IPS-15b (cell line): ENCODE results near the gene CHAD.

Source experiments
- H3K27me3 ChIP-seq: one replicate; pipeline ENCODE4 v1.6.1; 2013; ENCODE audit warnings: low read length; ENCODE audit not compliant: control insufficient read depth, insufficient read depth
- H3K36me3 ChIP-seq: one replicate; pipeline ENCODE4 v1.6.1; 2013; ENCODE audit warnings: low read length; ENCODE audit not compliant: control insufficient read depth, insufficient read depth
- H3K4me1 ChIP-seq: one replicate; pipeline ENCODE4 v1.6.1; 2013; ENCODE audit warnings: mild to moderate bottlenecking, low read length; ENCODE audit not compliant: control insufficient read depth, insufficient read depth
- H3K4me3 ChIP-seq: one replicate; pipeline ENCODE4 v1.5.1; 2013; ENCODE audit warnings: low read depth, low read length
- H3K9ac ChIP-seq: one replicate; pipeline ENCODE4 v1.6.1; 2013; ENCODE audit warnings: low read depth, mild to moderate bottlenecking, low read length
- H3K9me3 ChIP-seq: one replicate; pipeline ENCODE4 v1.6.1; 2013; ENCODE audit warnings: mild to moderate bottlenecking, low read length; ENCODE audit not compliant: control insufficient read depth, insufficient read depth

CHAD gene

DNA sequence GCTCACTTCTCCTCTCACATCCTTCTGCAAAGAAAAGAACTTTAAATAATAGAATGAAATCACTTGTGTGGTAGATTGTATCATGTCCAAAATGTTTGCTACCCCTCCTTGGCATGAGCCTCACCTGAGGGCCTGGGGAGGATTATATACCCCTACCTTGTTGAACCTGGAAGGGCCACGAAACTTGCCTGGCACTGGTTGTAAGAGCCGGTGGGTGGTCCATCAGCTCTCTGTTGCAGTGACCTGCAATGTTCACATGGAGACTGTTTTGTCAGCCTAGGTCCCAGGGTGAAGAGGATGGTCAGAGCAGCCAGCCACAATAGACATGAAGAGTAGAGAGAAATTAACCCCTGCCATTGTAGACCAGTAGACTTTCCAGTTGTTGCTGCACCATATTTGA lies 20.2 kb upstream of the CHAD start:
- H3K4me3 ChIP-seq, result no peak overlapping the region
- H3K4me1 ChIP-seq, result no peaks in the 10 kb centered on the region
- peaks cover 5% of the 10 kb centered on the region for H3K36me3 ChIP-seq
- H3K9me3 ChIP-seq, result no peaks in the 10 kb centered on the region
- H3K27me3 ChIP-seq, result no peaks in the 10 kb centered on the region
- H3K9ac ChIP-seq, result no peak overlapping the region

DNA sequence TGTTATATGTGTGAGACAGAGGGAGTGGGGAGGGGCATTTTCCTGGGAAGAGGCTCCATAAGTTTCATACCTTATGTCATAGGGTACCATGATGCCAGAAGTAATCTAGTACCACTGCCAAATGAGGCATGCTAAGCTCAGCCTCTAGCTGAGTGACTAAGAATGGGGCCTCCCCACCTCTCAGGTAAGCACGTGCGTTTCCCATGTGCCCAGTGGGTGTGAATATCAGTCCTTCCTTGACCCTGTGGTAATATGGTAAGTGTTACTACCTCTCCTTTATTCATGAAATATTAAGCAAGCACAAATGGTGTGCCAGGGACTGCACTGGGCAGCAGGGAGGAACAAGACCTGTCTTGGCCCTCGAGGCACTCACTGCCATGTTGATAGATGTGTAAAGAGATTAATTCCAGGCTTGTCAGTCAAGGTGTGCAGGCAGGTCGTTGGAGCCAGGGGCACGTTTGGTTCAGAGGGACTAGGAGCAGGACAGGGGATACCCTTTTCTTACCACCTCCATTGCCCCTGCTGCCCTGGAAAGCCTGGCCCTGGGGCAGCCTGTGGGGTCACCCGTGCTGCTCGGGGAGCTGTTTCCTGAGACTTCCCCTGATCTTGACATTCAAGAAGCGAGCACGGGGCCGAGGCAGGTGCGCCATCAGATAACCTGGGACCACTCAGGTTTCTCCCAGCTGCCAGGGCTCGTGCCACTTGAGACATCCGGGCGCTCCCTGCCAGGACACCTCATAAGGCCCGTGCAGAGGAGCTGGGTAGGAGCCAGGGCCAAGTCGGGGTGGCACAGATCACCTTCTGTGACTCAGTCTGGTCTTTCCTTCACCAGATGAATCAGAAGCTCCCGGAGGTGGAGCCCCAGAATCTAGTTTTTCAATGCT lies 18.8 kb upstream of the CHAD start:
- no peaks in the 10 kb centered on the region for H3K4me1 ChIP-seq
- no peaks in the 10 kb centered on the region for H3K27me3 ChIP-seq
- H3K4me3 ChIP-seq, result no peak overlapping the region
- H3K9ac ChIP-seq, result no peak overlapping the region
- peaks cover 5% of the 10 kb centered on the region for H3K36me3 ChIP-seq
- no peaks in the 10 kb centered on the region for H3K9me3 ChIP-seq

DNA sequence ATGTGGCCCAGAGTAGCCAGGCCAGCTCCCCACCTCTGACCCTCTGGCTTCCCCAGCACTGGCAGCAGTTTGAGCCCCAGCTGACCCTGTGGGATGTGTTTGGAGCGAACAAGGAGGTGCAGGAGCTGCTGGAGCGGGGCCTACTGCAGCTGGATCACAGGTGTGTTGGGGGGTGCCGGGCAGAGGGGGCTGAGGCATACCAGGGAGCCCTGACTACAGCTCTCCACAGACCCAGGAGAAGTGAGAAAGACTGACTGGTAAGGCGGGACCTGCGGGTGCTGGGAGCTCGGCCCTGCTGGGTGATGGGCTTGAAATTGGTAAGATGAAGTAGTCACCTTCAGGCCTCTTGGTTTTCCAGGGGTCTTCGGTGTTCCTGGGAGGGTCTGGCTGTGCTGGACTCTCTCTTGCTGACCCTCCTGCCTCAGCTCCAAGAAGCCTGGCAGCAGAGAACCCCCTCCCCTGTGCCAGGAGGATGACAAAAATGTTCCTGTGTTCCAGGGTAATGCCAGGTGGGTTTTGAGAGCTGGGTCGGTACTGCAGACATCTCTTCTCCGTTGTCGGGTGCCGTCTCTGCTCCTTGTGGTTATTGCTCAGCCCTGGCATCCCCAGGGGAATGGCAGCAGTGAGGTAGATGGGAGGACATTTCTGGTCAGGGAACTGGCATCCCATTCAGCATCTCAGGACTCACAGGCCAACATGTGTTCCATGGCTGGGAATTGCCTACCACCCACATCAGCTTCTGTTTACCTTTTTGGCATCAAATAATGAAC lies 15.9 kb upstream of the CHAD start:
- no peaks in the 10 kb centered on the region for H3K4me1 ChIP-seq
- H3K36me3 ChIP-seq, result peaks cover 5% of the 10 kb centered on the region
- no peaks in the 10 kb centered on the region for H3K9me3 ChIP-seq
- H3K9ac ChIP-seq, result no peak overlapping the region
- H3K4me3 ChIP-seq, result no peak overlapping the region
- no peaks in the 10 kb centered on the region for H3K27me3 ChIP-seq

DNA sequence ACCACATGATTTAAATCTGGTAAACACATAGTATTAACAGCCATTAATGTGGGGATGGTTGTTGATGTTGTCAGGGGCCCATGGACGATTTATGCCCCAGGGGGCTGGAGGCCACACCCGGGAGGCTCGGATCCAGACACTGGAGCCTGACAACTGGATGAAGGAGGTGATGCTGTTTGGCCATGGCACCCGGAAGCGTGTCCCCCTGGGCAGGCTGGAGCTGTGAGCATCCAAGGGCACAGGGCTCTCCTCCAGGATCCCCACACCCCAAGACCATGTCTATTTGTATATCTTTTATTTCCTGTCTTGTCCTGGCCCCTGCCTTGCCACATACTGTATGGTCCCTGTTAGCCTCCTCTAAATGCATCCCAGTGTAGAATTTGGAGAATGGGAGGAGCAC lies 14.6 kb upstream of the CHAD start:
- no peaks in the 10 kb centered on the region for H3K27me3 ChIP-seq
- H3K9ac ChIP-seq, result no peak overlapping the region
- no peaks in the 10 kb centered on the region for H3K4me1 ChIP-seq
- H3K36me3 ChIP-seq, result peaks cover 5% of the 10 kb centered on the region
- H3K9me3 ChIP-seq, result no peaks in the 10 kb centered on the region
- no peak overlapping the region for H3K4me3 ChIP-seq

DNA sequence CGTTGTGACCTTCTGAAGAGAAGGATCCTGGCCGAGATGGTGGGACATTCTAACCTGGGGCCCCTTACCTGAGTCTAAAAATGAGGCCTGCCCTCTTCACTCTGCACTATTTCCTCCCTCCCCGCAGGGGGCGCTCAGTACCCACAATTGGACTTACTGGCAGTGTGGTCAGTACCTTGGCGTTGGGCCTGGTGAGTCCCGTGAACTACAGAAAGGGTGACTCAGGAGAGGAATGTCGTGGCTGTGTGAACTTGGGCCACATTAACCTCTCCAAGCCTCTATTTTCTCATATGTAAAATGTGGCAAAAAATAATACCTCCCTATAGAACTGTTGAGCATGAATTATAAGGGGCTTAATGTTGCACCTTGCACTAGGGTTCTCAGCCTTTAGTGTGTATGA lies 13.8 kb upstream of the CHAD start:
- Histone ChIP-seq H3K9me3 (no peaks in the 10 kb centered on the region), H3K27me3 (peaks cover 3% of the 10 kb centered on the region), H3K4me1 (no peaks in the 10 kb centered on the region), H3K36me3 (peaks cover 5% of the 10 kb centered on the region), H3K4me3 (no peak overlapping the region), H3K9ac (no peak overlapping the region)

DNA sequence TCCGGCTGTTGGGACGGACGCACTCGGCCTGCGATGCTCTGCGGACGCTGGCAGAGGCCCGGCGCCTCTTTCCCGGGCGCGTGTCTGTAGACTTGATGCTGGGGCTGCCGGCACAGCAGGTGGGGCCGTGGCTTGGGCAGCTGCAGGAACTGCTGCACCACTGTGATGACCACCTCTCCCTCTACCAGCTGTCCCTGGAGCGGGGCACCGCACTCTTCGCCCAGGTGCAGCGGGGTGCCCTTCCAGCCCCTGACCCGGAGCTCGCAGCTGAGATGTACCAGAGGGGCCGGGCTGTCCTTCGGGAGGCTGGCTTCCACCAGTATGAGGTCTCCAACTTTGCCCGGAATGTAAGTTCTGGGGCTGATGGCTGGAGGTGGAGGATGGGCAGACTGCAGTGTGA lies 13.4 kb upstream of the CHAD start:
- Histone ChIP-seq H3K4me1 (no peaks in the 10 kb centered on the region), H3K27me3 (peaks cover 3% of the 10 kb centered on the region), H3K36me3 (peaks cover 5% of the 10 kb centered on the region), H3K9ac (no peak overlapping the region), H3K4me3 (no peak overlapping the region), H3K9me3 (no peaks in the 10 kb centered on the region)

DNA sequence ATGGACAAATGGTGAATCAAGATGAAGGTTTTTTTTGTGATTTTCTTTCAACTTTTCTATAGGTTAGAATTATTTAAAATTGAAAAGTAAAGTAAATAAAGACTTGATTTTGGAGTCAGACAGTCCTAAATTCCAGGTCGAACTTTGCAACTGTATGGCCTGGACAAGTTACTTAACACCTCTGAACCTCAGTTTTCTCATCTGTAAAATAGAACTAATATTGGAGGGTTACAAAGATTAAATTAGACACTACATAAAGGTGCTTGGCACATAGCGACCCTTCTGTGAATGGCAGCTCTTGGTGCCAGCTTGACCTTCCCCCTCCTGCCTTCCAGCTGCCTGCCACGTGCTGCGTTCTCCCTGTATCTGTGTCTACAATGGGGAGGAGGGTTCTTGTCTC lies 13.0 kb upstream of the CHAD start:
- H3K4me3 ChIP-seq, result no peak overlapping the region
- peaks cover 5% of the 10 kb centered on the region for H3K36me3 ChIP-seq
- H3K4me1 ChIP-seq, result no peaks in the 10 kb centered on the region
- peaks cover 4% of the 10 kb centered on the region for H3K27me3 ChIP-seq
- H3K9me3 ChIP-seq, result no peaks in the 10 kb centered on the region
- no peak overlapping the region for H3K9ac ChIP-seq

DNA sequence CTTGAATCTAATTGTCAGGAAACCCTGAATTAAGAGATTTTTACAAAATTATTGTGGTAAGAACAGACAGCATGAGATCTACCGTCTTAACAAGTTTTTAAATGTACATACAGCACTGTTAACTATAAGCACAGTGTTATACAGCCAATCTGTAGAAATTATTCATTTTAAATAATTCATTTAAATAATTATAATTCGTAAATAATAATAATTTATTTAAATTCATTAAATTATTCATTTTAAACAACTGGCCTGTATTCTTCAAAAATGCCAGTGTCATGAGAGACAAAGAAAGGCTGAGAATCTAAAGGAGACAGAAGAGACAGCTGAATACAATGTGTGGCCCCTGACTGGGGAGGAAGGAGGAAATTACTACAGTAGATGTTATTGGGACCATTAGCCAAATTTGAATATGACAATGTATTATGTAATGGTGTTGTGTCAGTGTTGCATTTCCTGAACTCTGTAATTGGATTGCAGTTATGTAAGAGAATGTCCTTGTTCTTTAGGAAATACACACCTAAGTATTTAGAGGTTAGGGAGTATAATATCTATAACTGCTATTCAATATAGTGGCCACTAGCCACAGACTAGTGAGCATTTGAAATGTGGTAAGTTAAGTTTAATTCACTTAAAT lies 12.3 kb upstream of the CHAD start:
- Histone ChIP-seq H3K9ac (no peak overlapping the region), H3K4me3 (no peak overlapping the region), H3K4me1 (no peaks in the 10 kb centered on the region), H3K9me3 (no peaks in the 10 kb centered on the region), H3K36me3 (peaks cover 5% of the 10 kb centered on the region), H3K27me3 (peaks cover 9% of the 10 kb centered on the region)

DNA sequence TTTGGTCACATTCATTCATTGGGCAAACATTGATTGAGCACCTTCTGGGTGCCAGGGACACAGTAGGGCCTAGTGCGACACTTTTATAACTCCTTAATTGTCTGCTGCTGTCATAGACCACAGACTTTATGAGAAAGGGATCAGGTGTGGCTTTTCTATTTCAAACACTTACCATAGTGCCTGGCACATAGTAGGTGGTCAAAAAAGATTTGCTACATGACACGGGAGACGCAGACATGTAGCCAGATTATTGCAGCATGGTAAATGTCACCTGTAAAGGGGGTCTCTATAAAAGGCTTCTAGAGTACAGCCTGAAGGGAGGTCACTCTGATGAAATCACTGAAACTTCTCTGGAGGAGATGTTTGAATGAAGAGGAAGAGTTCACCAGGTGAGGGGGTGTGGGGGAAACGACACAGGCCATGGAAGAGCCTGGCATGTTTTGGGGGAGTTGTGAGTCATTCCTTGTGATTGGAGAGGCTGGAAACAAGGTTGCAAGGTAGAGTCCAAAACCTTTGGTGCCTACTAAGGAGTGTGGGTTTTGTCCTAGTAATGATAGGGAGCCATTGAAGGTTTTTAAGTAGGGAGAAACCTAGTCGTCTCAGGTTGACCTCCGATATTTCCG lies 11.6 kb upstream of the CHAD start:
- H3K36me3 ChIP-seq, result peaks cover 5% of the 10 kb centered on the region
- H3K4me1 ChIP-seq, result no peaks in the 10 kb centered on the region
- no peak overlapping the region for H3K9ac ChIP-seq
- no peak overlapping the region for H3K4me3 ChIP-seq
- H3K27me3 ChIP-seq, result peaks cover 11% of the 10 kb centered on the region
- no peaks in the 10 kb centered on the region for H3K9me3 ChIP-seq

DNA sequence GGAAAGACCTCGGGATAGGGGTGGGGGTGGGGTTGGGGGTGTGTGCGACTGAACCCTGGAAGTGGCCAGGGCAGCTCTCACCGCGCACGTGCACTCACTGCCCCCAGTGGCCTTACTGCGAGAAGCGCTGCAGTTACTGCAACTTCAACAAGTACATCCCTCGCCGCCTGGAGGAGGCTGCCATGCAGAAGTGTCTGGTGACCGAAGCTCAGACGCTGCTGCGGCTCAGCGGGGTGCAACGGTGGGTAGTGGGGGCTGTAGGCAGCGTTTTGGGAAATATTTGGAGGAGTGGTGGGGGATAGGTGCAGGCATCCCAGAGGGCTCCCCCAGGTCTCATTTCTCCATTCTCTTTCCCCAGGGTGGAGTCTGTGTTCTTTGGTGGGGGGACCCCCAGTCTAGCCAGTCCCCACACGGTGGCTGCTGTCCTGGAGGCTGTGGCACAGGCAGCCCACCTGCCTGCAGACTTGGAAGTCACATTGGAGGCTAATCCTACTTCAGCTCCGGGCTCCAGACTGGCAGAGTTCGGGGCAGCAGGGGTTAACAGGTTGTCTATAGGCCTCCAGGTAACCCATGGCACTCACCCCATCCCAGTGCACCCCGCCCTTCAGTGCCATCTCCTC lies 11.0 kb upstream of the CHAD start:
- peaks cover 3% of the 10 kb centered on the region for H3K36me3 ChIP-seq
- peak overlapping the region; percentile 90 for H3K4me3 ChIP-seq
- H3K27me3 ChIP-seq, result peaks cover 14% of the 10 kb centered on the region
- H3K9me3 ChIP-seq, result no peaks in the 10 kb centered on the region
- H3K4me1 ChIP-seq, result no peaks in the 10 kb centered on the region
- H3K9ac ChIP-seq, result no peak overlapping the region
